CD4-positive, alpha-beta T cell treated with Interleukin-15 for 1 hour (primary cell): ENCODE measurements around the gene ITIH3.

Source experiments
- DNase-seq: peaks from one replicate; pipeline ENCODE4 v3.0.0-alpha.2; 2020

The ITIH3 gene

GRCh38 chr3:52846432-52846965, 51.9 kb downstream of the ITIH3 start:
- no peak for DNase-seq

GRCh38 chr3:52847241-52847640, 52.6 kb downstream of the ITIH3 start:
- no peak for DNase-seq

DNA sequence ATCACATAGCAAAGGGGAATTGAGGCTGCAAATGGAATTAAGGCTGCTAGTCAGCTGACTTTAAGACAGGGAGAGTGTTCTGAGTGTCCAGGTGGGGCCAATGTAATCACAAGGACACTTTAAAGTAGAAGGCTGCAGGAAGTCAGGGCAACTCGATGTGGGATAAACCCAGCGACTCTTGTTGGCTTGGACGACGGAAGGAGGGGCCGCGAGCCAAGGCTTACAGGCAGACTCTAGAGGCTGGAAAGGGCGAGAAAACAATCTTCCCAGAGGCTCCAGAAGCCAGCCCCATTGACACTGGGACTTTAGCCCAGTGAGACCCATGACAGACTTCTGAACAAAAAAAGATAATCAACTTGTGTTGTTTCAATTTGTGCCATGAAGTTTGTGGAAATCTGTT, 53.1 kb downstream of the ITIH3 start:
- DNase-seq: no peak

GRCh38 chr3:52848617-52849016, 54.0 kb downstream of the ITIH3 start:
- no peak for DNase-seq

DNA sequence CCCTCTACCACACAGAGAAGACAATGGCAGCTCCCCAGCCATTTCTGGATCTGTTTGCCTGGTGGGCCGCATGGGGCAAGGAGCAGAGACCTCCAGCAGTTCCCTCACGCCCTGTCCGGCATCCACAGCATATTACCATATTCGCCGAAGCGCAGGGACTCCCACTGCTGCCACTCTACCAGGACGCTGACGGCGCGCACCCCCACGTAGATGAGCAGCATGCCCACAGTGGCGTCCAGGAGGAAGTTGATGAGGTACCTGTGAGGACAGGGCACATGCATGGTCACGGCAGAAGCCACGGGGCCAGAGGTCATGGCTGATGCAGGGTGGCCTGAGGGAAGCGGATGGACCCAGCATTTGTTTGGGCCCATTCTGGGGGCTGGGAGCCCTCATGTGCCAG, 55.1 kb downstream of the ITIH3 start:
- DNase-seq: no peak

DNA sequence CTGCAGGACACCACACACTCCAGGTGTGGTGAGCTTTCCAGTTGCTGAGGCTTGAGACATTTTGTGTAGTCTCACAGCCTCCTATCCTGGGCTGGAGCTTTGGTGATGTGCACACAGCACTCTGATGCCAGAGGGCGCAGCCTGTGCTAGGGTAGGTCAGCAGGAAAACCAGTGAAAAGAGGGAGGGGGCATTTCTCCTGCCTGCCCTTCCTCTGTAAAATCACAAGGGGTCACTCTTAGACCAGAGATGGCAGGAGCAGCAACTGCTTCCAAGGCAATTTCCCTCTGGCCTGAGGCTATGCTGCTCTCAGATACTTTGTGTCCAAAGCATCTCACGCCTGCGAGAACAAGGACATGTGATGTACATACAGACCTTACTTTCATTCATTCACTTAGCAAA, 56.8 kb downstream of the ITIH3 start:
- DNase-seq: no peak

DNA sequence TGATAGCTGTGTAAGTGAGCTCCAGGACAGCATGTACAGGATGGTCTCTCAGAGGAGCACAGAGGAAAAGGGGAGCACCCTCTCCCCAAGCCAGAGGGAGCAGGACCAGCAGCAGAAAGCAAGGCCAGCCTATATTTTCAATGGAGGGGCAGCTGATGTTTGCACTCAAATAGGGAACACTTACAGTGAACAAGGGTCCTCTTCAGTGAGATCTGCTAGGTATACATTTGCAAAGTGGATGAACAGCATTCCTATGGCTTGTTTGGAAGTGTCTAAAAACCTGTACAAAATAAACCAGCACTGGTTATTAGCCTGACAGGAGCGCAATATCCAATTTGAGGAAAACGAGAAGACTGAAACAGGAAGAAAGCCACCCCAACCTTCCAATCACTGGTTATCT, 57.8 kb downstream of the ITIH3 start:
- DNase-seq: no peak

GRCh38 chr3:52854013-52854412, 59.4 kb downstream of the ITIH3 start:
- no peak for DNase-seq

DNA sequence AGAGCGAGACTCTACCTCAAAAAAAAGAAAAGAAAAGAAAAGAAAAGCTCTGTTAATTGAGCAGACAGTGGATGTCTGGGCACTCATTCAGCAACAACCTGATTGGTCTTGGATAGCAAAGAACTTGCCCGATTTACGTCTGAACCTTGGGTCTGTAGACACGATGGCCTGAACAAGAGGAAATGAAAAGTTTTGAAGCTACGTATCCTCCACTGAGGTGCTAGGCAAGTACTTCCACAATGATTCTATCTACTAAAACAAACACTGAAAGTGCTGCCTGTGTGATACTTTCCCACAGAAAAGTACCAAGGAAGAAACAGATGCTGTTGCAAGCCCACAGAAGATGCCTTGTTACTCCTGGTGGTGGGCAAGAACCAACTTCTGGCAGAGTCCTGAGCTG, 62.1 kb downstream of the ITIH3 start:
- no peak for DNase-seq

- no peak for DNase-seq
Measured at GRCh38 chr3:52857133-52857532, 62.5 kb downstream of the ITIH3 start.

- DNase-seq: no peak
Measured at GRCh38 chr3:52857864-52858263, 63.3 kb downstream of the ITIH3 start.
